Mucosa of descending colon (tissue), 3 donors: ENCODE results near the gene MCF2L. TPM values are rescaled to one million over a fixed set of nuclear protein-coding genes. Genes with fewer than 3 reads are reported as not detected.
A peak's percentile ranks its signal among the peaks of the same experiment; 100 is the strongest.

Source experiments
- ATAC-seq: fragments of 200-7000 bp; cut with Tn5 transposase; one replicate; pipeline ENCODE4 v1.9.1; 2020; ENCODE audit warnings: mild to moderate bottlenecking, moderate library complexity
- DNase-seq, 3 donors: peaks; one replicate each; pipeline ENCODE4 v3.0.0-alpha.2; 2020
- H3K36me3 ChIP-seq: fragments of 200-600 bp; one replicate; pipeline ENCODE4 v1.8.0; 2021; ENCODE audit warnings: low read depth, mild to moderate bottlenecking
- H3K4me1 ChIP-seq: fragments of 200-600 bp; one replicate; pipeline ENCODE4 v1.8.0; 2021; ENCODE audit warnings: low read depth, mild to moderate bottlenecking
- H3K4me3 ChIP-seq: fragments of 200-600 bp; one replicate; pipeline ENCODE4 v1.8.0; 2021; ENCODE audit warnings: mild to moderate bottlenecking
- H3K9me3 ChIP-seq: fragments of 200-600 bp; one replicate; pipeline ENCODE4 v1.8.0; 2021; ENCODE audit warnings: mild to moderate bottlenecking
- intact Hi-C, 2 donors: fragments of 100-400 bp; cut with DNase I in 1 of 2; cut with micrococcal nuclease in 1 of 2; formaldehyde crosslinking; loops; one replicate each; pipeline versions ENCODE4 v1.11.0 to v1.11.1; 2022; cut with DNase I, micrococcal nuclease
- total RNA-seq, 3 donors: library from RNA; stranded (reverse); fragmentation: NEBNext Ultra II Directional in 2 of 3; extraction: Animal tissue kit (Norgen Biotek cat#: 25700) in 2 of 3; gene quantifications; one replicate each; pipeline versions ENCODE4 v1.2.1 to v1.2.4, GENCODE V29; 2021 to 2023
- TF ChIP-seq, protein P1 (sequence below): fragments of 200-600 bp; IDR thresholded peaks from one replicate; pipeline ENCODE4 v1.8.0; 2022; ENCODE audit warnings: antibody characterized with exemption, mild to moderate bottlenecking
- donor health status: DM: no; HTN: no; CAD: no; lungs with moderate emphysema.
- donor health status: DM: no; HTN: no; CAD: no.
- donor health status: DM: no; HTN: yes; CAD: no.

MCF2L gene
- total RNA-seq, 3 donors from 2014 or later = 53.9 to 109 (median 95.4) TPM

DNA sequence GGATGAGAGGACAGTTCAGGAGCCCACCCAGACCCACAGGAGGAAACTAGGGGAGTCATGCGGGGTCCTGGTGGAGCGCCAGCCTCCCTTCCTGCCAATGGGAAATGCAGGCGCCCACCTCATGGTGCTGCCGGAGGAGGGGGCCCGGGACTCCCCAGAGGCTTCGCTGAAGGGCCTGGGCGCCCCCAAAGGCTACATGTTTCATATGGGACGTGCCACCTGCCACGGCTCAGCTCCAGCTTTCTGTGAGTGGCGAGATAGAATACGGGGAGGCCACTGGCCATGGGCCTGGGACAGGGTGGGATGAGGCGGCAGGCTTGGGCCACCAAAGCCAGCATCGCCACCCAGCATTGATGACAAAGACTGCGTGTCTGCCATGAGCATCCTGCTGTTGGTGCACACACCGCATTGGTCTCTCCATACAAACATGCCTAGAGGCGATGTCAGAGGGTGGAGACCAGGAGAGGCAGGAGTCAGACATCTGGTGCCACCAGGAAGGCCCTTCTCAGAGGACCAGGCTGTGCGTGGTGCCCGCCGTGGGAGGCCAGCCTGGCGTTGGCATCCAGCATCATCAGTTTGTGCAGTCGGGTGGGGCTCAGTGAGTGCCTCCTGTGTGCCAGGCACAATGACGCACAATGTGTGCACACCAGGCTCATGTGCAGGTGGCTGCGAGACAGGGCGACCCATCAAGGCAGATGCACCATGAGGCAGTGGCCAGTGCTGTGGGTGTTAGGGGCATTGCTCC is 152.3 kb downstream of the MCF2L start:
- TF ChIP-seq, protein P1, sequence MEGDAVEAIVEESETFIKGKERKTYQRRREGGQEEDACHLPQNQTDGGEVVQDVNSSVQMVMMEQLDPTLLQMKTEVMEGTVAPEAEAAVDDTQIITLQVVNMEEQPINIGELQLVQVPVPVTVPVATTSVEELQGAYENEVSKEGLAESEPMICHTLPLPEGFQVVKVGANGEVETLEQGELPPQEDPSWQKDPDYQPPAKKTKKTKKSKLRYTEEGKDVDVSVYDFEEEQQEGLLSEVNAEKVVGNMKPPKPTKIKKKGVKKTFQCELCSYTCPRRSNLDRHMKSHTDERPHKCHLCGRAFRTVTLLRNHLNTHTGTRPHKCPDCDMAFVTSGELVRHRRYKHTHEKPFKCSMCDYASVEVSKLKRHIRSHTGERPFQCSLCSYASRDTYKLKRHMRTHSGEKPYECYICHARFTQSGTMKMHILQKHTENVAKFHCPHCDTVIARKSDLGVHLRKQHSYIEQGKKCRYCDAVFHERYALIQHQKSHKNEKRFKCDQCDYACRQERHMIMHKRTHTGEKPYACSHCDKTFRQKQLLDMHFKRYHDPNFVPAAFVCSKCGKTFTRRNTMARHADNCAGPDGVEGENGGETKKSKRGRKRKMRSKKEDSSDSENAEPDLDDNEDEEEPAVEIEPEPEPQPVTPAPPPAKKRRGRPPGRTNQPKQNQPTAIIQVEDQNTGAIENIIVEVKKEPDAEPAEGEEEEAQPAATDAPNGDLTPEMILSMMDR = no peak
- Histone ChIP-seq H3K4me1 (peaks cover 4% of the 10 kb centered on the region), H3K9me3 (no peaks in the 10 kb centered on the region), H3K4me3 (no peak overlapping the region), H3K36me3 (no peaks in the 10 kb centered on the region)
- intact Hi-C loops = no loop called here
- no peak for ATAC-seq
- DNase-seq = no peak

DNA sequence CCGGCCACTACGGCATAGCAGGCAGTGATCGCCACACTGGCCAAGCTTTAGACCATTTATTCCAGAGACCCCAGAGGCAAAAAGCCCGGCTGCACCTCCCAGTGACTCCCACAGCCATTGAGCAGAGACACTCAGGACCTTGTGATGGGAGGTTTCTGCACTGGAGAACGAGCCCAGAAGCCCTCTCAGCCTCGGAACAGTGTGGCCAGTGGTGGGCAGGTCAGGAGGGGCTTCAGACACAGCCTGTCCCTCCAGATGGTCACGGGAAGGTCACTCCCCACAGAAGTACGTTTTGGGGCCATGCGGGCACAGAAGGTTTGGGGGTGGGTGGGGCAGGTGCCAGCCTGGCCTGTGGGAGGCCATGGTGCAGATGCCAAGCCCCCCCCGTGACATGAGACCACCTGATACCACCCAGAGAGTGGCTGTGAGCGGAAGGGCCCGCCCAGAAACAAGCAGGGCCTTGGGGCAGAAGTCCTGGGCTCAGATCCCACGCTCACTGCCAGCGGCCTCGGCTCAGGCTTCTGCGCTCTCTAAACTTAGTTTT is 153.0 kb downstream of the MCF2L start:
- TF ChIP-seq, protein P1 = no peak
- intact Hi-C loops = no loop called here
- ATAC-seq = no peak

DNA sequence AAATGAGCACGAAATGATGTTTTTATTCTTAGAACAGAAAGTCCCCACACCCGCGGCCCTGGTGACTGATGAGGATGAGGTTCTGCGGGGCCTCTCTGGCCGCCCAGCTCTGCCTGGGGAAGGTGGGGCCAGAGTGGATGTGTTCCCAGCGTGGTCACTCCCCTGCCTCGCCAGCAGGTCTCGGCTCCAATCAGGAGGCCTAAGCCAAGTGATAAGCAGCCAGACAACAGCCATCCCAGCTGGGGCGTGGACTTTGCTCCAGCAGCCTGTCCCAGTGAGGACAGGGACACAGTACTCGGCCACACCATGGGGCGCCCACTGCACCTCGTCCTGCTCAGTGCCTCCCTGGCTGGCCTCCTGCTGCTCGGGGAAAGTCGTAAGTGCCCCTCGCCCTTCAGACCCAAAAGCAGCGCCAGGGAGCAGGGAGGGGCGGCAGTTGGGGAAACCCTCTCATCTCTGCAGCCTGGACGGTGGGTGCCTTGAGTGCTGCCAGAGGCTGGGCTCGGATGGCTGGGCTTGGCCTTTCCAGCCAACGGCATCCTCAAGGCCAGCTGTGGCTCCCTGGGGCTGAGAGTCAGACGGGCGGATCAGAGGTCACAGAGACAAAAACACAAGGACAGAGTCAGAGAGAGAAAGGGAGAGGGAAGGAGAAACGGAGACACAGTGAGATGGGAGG is 153.7 kb downstream of the MCF2L start, which contains the start of gene F10:
Gene F10 (plus strand): TSS at position 250 of the 676 bp plus-strand sequence. CDS start 57 bp downstream, at position 307.
- intact Hi-C loops = no loop called here
- Histone ChIP-seq H3K4me1 (peaks cover 4% of the 10 kb centered on the region), H3K9me3 (no peaks in the 10 kb centered on the region), H3K36me3 (no peaks in the 10 kb centered on the region), H3K4me3 (no peak within 1 kb of the TSS)
- TF ChIP-seq, protein P1 = no peak
- DNase-seq = peak; percentile 79 to 85 (median 84)
- ATAC-seq = peak; percentile 96

More for the DNA sequence above, 153.0 kb downstream of the MCF2L start:
- Histone ChIP-seq H3K36me3 (no peaks in the 10 kb centered on the region), H3K4me1 (peaks cover 4% of the 10 kb centered on the region), H3K4me3 (no peak overlapping the region), H3K9me3 (no peaks in the 10 kb centered on the region)
- DNase-seq = no peak

- H3K4me1 ChIP-seq = peaks cover 4% of the 10 kb centered on the region
- H3K9me3 ChIP-seq = no peaks in the 10 kb centered on the region
- H3K4me3 ChIP-seq = no peak overlapping the region
- intact Hi-C loops = no loop called here
- TF ChIP-seq, protein P1 = no peak
- peak in 1 of 3 donors; percentile 21 for DNase-seq
- ATAC-seq = no peak
- no peaks in the 10 kb centered on the region for H3K36me3 ChIP-seq
These were observed 154.5 kb downstream of the MCF2L start for GRCh38 chr13:113123226-113124201.
